DND-41 (cell line): ENCODE data around the gene PRKCE.

ENCODE experiments used
- CTCF ChIP-seq: IDR thresholded peaks from 2 replicates; pipeline ENCODE4 v1.5.1; 2012; ENCODE audit warnings: borderline replicate concordance, low read length, moderate library complexity, mild to moderate bottlenecking; ENCODE audit not compliant: poor library complexity, severe bottlenecking; ENCODE audit errors: extremely low read depth
- EZH2 ChIP-seq: IDR thresholded peaks from 3 replicates; pipeline ENCODE4 v1.6.1; 2012; ENCODE audit warnings: borderline replicate concordance, low read depth, mild to moderate bottlenecking, moderate library complexity, low read length, inconsistent platforms; ENCODE audit not compliant: severe bottlenecking

GRCh38 chr2:45754131-45755010 lies 102.9 kb downstream of the PRKCE start:
- TF ChIP-seq CTCF (no peak), EZH2 (no peak)
